Measurements from ENCODE around the gene NPAS3.

NPAS3 gene

DNA sequence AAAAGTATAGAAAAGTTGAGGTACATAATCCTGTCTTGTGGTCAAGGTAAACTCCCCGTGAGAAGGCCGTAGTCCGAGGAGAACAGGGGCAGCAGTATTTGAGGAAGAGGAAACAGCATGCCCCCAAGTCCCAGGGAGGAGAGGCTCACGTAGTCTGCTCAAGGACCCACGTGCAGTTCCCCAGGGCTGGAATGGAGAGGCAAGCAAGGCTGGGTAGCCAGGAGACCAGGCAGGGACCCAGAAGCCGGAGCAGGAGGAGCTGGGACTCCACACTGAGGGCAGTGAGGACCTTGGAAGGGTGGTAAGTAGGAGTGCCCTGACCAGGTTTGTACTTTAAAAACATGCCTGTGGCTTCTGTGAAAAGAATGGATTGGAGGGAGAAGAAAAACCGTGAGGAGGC, 912.1 kb downstream of the NPAS3 start:
- Histone ChIP-seq H3K9me2 (replicated peaks; ENCODE audit: low read depth, low read length) (no peaks in the 10 kb centered on the region), H3K4me1 (ENCODE audit: insufficient read depth, low read length, poor library complexity, severe bottlenecking) (no peaks in the 10 kb centered on the region), H3F3A (ENCODE audit: low read depth) (no peaks in the 10 kb centered on the region), H3K4me3 (ENCODE audit: low read length, poor library complexity, severe bottlenecking) (no peak overlapping the region), H3K36me3 (ENCODE audit: insufficient read depth, low read length) (no peaks in the 10 kb centered on the region), H3K9ac (ENCODE audit: low read depth, low read length, poor library complexity, severe bottlenecking) (no peak overlapping the region), H4K20me1 (ENCODE audit: insufficient read depth, low read length, poor library complexity, severe bottlenecking) (no peaks in the 10 kb centered on the region), H3K9me3 (ENCODE audit: insufficient read depth, low read depth, low read length) (no peaks in the 10 kb centered on the region), H3K79me2 (ENCODE audit: insufficient read depth, low read length) (no peaks in the 10 kb centered on the region), H3K4me2 (ENCODE audit: low read depth, low read length, poor library complexity, severe bottlenecking) (no peak overlapping the region), H2AFZ (ENCODE audit: low read length) (no peak overlapping the region), H3K27me3 (ENCODE audit: insufficient read depth, low read length, poor library complexity, severe bottlenecking) (no peaks in the 10 kb centered on the region)
- TF ChIP-seq CTCF (conservative IDR thresholded peaks at IDR 0.05; ENCODE audit: low read length) (no peak), EZH2phosphoT487 (IDR thresholded peaks at IDR 0.05; ENCODE audit: borderline replicate concordance) (no peak)

DNA sequence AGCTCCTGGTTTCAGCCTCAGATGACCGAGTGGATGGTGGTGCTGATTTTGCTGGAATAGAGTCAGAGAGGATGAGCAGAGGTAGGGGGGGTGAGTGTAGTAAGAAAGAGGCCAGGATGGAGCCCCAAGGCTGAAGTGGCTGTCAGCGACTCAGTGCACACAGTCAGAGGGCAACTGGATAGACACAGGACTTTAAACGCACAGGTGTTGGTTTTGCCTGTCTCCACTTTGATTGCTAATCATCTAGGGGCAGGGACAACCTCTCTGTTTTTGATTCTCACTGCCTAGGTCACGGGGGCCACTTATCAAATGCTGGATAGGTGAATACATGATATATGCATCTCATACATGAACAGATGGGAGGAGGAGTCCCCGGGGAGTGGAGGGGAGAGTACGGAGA, 912.7 kb downstream of the NPAS3 start:
- Histone ChIP-seq H3K4me3 (ENCODE audit: low read length, poor library complexity, severe bottlenecking) (no peak overlapping the region), H3K4me2 (ENCODE audit: low read depth, low read length, poor library complexity, severe bottlenecking) (no peak overlapping the region), H3K9me3 (ENCODE audit: insufficient read depth, low read depth, low read length) (no peaks in the 10 kb centered on the region), H3K9ac (ENCODE audit: low read depth, low read length, poor library complexity, severe bottlenecking) (no peak overlapping the region), H3K79me2 (ENCODE audit: insufficient read depth, low read length) (no peaks in the 10 kb centered on the region), H3K36me3 (ENCODE audit: insufficient read depth, low read length) (no peaks in the 10 kb centered on the region), H3F3A (ENCODE audit: low read depth) (no peaks in the 10 kb centered on the region), H3K27me3 (ENCODE audit: insufficient read depth, low read length, poor library complexity, severe bottlenecking) (no peaks in the 10 kb centered on the region), H4K20me1 (ENCODE audit: insufficient read depth, low read length, poor library complexity, severe bottlenecking) (no peaks in the 10 kb centered on the region), H2AFZ (ENCODE audit: low read length) (no peak overlapping the region), H3K9me2 (replicated peaks; ENCODE audit: low read depth, low read length) (no peaks in the 10 kb centered on the region), H3K4me1 (ENCODE audit: insufficient read depth, low read length, poor library complexity, severe bottlenecking) (no peaks in the 10 kb centered on the region)
- no peak for TF ChIP-seq EZH2phosphoT487 (IDR thresholded peaks at IDR 0.05; ENCODE audit: borderline replicate concordance)
- no peak for TF ChIP-seq CTCF (conservative IDR thresholded peaks at IDR 0.05; ENCODE audit: low read length)

DNA sequence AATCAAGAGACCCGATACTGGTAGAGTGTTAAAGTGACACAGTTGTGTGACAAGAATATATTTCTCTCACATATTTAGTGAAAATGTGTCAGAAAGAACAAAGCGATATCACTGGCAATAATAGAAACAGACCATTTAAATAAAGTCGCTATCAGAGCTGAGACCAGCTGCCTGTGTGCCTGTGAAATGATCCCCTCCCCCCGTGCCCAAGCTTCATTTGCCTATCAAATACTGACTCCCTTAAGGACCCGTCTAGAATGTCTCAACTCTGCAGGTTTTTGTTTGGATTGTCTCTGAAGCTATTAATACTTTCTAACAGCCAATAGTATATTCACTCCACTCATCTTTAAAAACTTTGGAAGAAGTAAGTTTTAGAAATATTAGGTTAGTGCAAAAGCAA, 913.3 kb downstream of the NPAS3 start:
- Histone ChIP-seq H3K9ac (ENCODE audit: low read depth, low read length, poor library complexity, severe bottlenecking) (no peak overlapping the region), H2AFZ (ENCODE audit: low read length) (no peak overlapping the region)

More for the DNA sequence above, 913.3 kb downstream of the NPAS3 start:
- Histone ChIP-seq H4K20me1 (ENCODE audit: insufficient read depth, low read length, poor library complexity, severe bottlenecking) (no peaks in the 10 kb centered on the region), H3K4me2 (ENCODE audit: low read depth, low read length, poor library complexity, severe bottlenecking) (no peak overlapping the region), H3F3A (ENCODE audit: low read depth) (no peaks in the 10 kb centered on the region), H3K27me3 (ENCODE audit: insufficient read depth, low read length, poor library complexity, severe bottlenecking) (no peaks in the 10 kb centered on the region), H3K4me3 (ENCODE audit: low read length, poor library complexity, severe bottlenecking) (no peak overlapping the region), H3K9me3 (ENCODE audit: insufficient read depth, low read depth, low read length) (no peaks in the 10 kb centered on the region), H3K9me2 (replicated peaks; ENCODE audit: low read depth, low read length) (no peaks in the 10 kb centered on the region), H3K79me2 (ENCODE audit: insufficient read depth, low read length) (no peaks in the 10 kb centered on the region), H3K4me1 (ENCODE audit: insufficient read depth, low read length, poor library complexity, severe bottlenecking) (no peaks in the 10 kb centered on the region), H3K36me3 (ENCODE audit: insufficient read depth, low read length) (no peaks in the 10 kb centered on the region)
- TF ChIP-seq EZH2phosphoT487 (IDR thresholded peaks at IDR 0.05; ENCODE audit: borderline replicate concordance) (no peak), CTCF (conservative IDR thresholded peaks at IDR 0.05; ENCODE audit: low read length) (no peak)

Data from Loucy (cell line).